WTC11 (cell line): ENCODE results near the gene SS18. TPM values are rescaled to one million over a fixed set of nuclear protein-coding genes. Genes with fewer than 3 reads are reported as not detected.

Experiments
- ATAC-seq: fragments of 200-7000 bp; cut with Tn5 transposase; 2 replicates; pipeline ENCODE4 v1.10.0; 2021; ENCODE audit warnings: mild to moderate bottlenecking, moderate library complexity
- CTCF ChIA-PET: fragments of 300-600 bp; sonication (Branson Sonifier 250); formaldehyde crosslinking; loops from one replicate; lab custom pipeline; 2021; ENCODE audit warnings: antibody characterized with exemption; lab: Charles Lee
- POLR2A ChIA-PET: fragments of 350-600 bp; sonication (Branson Sonifier 250); formaldehyde crosslinking; loops from one replicate; lab custom pipeline; 2021; ENCODE audit warnings: antibody characterized with exemption; lab: Charles Lee
- DNase-seq: peaks from one replicate; pipeline ENCODE4 v3.0.0; 2021; ENCODE audit warnings: low spot score
- H3K27ac Mint-ChIP-seq: 2 replicates; pipeline ENCODE4 v1.8.0; 2021; ENCODE audit warnings: mixed read lengths
- H3K27me3 Mint-ChIP-seq: 2 replicates; pipeline ENCODE4 v1.8.0; 2021; ENCODE audit warnings: low read depth, mild to moderate bottlenecking, moderate library complexity, mixed read lengths
- H3K36me3 Mint-ChIP-seq: 2 replicates; pipeline ENCODE4 v1.8.0; 2021; ENCODE audit warnings: mixed read lengths
- H3K4me1 Mint-ChIP-seq: 2 replicates; pipeline ENCODE4 v1.8.0; 2022; ENCODE audit warnings: mixed read lengths
- H3K4me3 Mint-ChIP-seq: 2 replicates; pipeline ENCODE4 v1.8.0; 2021; ENCODE audit warnings: mild to moderate bottlenecking, moderate library complexity, mixed read lengths
- H3K9me3 Mint-ChIP-seq: 2 replicates; pipeline ENCODE4 v1.8.0; 2021; ENCODE audit warnings: mixed read lengths
- AFF4 ChIP-seq: sonication (generic); formaldehyde crosslinking; IDR thresholded peaks from 2 replicates; pipeline ENCODE4 v1.8.1; 2023; ENCODE audit warnings: mild to moderate bottlenecking, missing genetic modification reagents, borderline replicate concordance
- ATF1 ChIP-seq: sonication (generic); formaldehyde crosslinking; IDR thresholded peaks from 2 replicates; pipeline ENCODE4 v1.8.1; 2023; ENCODE audit warnings: mild to moderate bottlenecking, moderate library complexity, missing genetic modification reagents
- ATF3 ChIP-seq: sonication (generic); formaldehyde crosslinking; conservative IDR thresholded peaks from 2 replicates; pipeline ENCODE4 v1.8.1; 2022; ENCODE audit warnings: mild to moderate bottlenecking, missing genetic modification reagents
- CREM ChIP-seq: sonication (generic); formaldehyde crosslinking; IDR thresholded peaks from 2 replicates; pipeline ENCODE4 v1.8.1; 2022; ENCODE audit warnings: mild to moderate bottlenecking, missing genetic modification reagents, moderate library complexity
- E2F5 ChIP-seq: sonication (generic); formaldehyde crosslinking; IDR thresholded peaks from 2 replicates; pipeline ENCODE4 v1.8.1; 2022; ENCODE audit warnings: mild to moderate bottlenecking, moderate library complexity, missing genetic modification reagents
- ETV6 ChIP-seq: sonication (generic); formaldehyde crosslinking; IDR thresholded peaks from 2 replicates; pipeline ENCODE4 v1.8.1; 2022; ENCODE audit warnings: mild to moderate bottlenecking, missing genetic modification reagents
- FOXK1 ChIP-seq: sonication (generic); formaldehyde crosslinking; IDR thresholded peaks from 2 replicates; pipeline ENCODE4 v1.8.0; 2022; ENCODE audit warnings: mild to moderate bottlenecking, moderate library complexity, missing genetic modification reagents
- FOXP4 ChIP-seq: sonication (generic); formaldehyde crosslinking; IDR thresholded peaks from 2 replicates; pipeline ENCODE4 v1.8.0; 2022; ENCODE audit warnings: mild to moderate bottlenecking, missing genetic modification reagents
- MAX ChIP-seq: sonication (generic); formaldehyde crosslinking; IDR thresholded peaks from 2 replicates; pipeline ENCODE4 v1.8.0; 2022; ENCODE audit warnings: mild to moderate bottlenecking, missing genetic modification reagents
- MXD4 ChIP-seq: fragments of 250-450 bp; sonication (Bioruptor Pico); IDR thresholded peaks from 2 replicates; pipeline ENCODE4 v1.8.0; 2021; ENCODE audit warnings: mild to moderate bottlenecking, moderate library complexity, borderline replicate concordance
- MYBL2 ChIP-seq: sonication (generic); formaldehyde crosslinking; IDR thresholded peaks from 2 replicates; pipeline ENCODE4 v1.8.1; 2023; ENCODE audit warnings: mild to moderate bottlenecking, moderate library complexity, missing genetic modification reagents
- RORB ChIP-seq: fragments of 250-450 bp; sonication (Bioruptor Pico); IDR thresholded peaks from 2 replicates; pipeline ENCODE4 v1.9.0; 2021; ENCODE audit warnings: mild to moderate bottlenecking
- SMAD3 ChIP-seq: sonication (generic); formaldehyde crosslinking; IDR thresholded peaks from 2 replicates; pipeline ENCODE4 v1.8.0; 2022; ENCODE audit warnings: missing genetic modification reagents, mild to moderate bottlenecking, borderline replicate concordance
- SOX15 ChIP-seq: fragments of 250-450 bp; sonication (Bioruptor Pico); IDR thresholded peaks from 2 replicates; pipeline ENCODE4 v1.9.0; 2021; ENCODE audit warnings: mild to moderate bottlenecking
- ZNF317 ChIP-seq: sonication (generic); formaldehyde crosslinking; IDR thresholded peaks from 2 replicates; pipeline ENCODE4 v1.8.1; 2023; ENCODE audit warnings: low read depth, mild to moderate bottlenecking, moderate library complexity, missing genetic modification reagents, borderline replicate concordance
- ZNF416 ChIP-seq: fragments of 250-450 bp; sonication (Bioruptor Pico); IDR thresholded peaks from 2 replicates; pipeline ENCODE4 v1.9.0; 2021; ENCODE audit warnings: mild to moderate bottlenecking, inconsistent platforms
- ZNF512 ChIP-seq: sonication (generic); formaldehyde crosslinking; IDR thresholded peaks from 2 replicates; pipeline ENCODE4 v1.8.1; 2022; ENCODE audit warnings: missing genetic modification reagents, borderline replicate concordance
- ZNF671 ChIP-seq: fragments of 250-450 bp; sonication (Bioruptor Pico); IDR thresholded peaks from 2 replicates; pipeline ENCODE4 v1.8.0; 2021; ENCODE audit warnings: mild to moderate bottlenecking
- total RNA-seq: library from RNA; stranded (reverse); gene quantifications from 3 replicates; pipeline ENCODE4 v1.2.3, GENCODE V29; 2021
- TF ChIP-seq, protein P1 (sequence below): sonication (generic); formaldehyde crosslinking; IDR thresholded peaks from 2 replicates; pipeline ENCODE4 v1.8.0; 2023; ENCODE audit warnings: mild to moderate bottlenecking, missing genetic modification reagents
- TF ChIP-seq, protein P2 (sequence below): sonication (generic); formaldehyde crosslinking; IDR thresholded peaks from 2 replicates; pipeline ENCODE4 v1.8.0; 2022; ENCODE audit warnings: mild to moderate bottlenecking, missing genetic modification reagents
- TF ChIP-seq, protein P3 (sequence below): sonication (generic); formaldehyde crosslinking; IDR thresholded peaks from 2 replicates; pipeline ENCODE4 v1.8.1; 2023; ENCODE audit warnings: mild to moderate bottlenecking, missing genetic modification reagents, moderate library complexity

SS18 gene
- total RNA-seq, 1 experiment from 2014 or later, result 73.0 TPM

- TF ChIP-seq MAX (peak; percentile 54; the same call in 1 of the 2 replicates), E2F5 (CRISPR knock-in tag) (peak; percentile 71; the same call in 1 of the 2 replicates), SOX15 (CRISPR knock-in tag) (no peak), ATF1 (CRISPR knock-in tag) (peak; percentile 84; the same call in 1 of the 2 replicates), MYBL2 (CRISPR knock-in tag) (peak; percentile 90; the same call in 1 of the 2 replicates), ZNF512 (CRISPR knock-in tag) (no peak), CREM (CRISPR knock-in tag) (peak; percentile 45; the same call in 1 of the 2 replicates), ZNF317 (CRISPR knock-in tag) (peak; percentile 24; the same call in 1 of the 2 replicates), FOXK1 (CRISPR knock-in tag) (peak; percentile 39; the same call in 1 of the 2 replicates)
- TF ChIP-seq, protein P1, sequence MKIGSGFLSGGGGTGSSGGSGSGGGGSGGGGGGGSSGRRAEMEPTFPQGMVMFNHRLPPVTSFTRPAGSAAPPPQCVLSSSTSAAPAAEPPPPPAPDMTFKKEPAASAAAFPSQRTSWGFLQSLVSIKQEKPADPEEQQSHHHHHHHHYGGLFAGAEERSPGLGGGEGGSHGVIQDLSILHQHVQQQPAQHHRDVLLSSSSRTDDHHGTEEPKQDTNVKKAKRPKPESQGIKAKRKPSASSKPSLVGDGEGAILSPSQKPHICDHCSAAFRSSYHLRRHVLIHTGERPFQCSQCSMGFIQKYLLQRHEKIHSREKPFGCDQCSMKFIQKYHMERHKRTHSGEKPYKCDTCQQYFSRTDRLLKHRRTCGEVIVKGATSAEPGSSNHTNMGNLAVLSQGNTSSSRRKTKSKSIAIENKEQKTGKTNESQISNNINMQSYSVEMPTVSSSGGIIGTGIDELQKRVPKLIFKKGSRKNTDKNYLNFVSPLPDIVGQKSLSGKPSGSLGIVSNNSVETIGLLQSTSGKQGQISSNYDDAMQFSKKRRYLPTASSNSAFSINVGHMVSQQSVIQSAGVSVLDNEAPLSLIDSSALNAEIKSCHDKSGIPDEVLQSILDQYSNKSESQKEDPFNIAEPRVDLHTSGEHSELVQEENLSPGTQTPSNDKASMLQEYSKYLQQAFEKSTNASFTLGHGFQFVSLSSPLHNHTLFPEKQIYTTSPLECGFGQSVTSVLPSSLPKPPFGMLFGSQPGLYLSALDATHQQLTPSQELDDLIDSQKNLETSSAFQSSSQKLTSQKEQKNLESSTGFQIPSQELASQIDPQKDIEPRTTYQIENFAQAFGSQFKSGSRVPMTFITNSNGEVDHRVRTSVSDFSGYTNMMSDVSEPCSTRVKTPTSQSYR (CRISPR knock-in tag), result peak; percentile 68; the same call in 1 of the 2 replicates
- TF ChIP-seq, protein P2, sequence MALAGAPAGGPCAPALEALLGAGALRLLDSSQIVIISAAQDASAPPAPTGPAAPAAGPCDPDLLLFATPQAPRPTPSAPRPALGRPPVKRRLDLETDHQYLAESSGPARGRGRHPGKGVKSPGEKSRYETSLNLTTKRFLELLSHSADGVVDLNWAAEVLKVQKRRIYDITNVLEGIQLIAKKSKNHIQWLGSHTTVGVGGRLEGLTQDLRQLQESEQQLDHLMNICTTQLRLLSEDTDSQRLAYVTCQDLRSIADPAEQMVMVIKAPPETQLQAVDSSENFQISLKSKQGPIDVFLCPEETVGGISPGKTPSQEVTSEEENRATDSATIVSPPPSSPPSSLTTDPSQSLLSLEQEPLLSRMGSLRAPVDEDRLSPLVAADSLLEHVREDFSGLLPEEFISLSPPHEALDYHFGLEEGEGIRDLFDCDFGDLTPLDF (CRISPR knock-in tag), result 0 out of 2 replicates have a peak, but pooled peaks have one; percentile 30
Measured at GRCh38 chr18:26090130-26091046, at the start of gene SS18 (continued).

DNA sequence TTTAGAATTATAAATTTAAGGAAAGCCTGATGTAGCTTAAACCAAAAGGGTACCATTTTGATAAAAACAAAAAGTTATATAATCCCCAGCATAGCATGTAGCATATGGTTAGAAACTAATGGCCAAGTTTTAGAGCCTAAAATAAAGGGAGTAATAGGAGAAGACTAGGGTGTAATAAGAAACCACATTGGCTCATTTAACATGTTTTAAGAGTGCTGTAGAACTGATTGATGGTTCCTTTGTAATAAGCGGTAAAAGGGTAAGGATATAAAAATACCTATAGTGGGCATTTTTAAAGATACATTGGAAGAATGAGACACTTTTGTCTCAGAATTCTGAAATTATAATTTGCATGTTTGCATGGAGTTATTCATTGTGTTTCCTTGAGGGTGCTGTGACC, 45.1 kb upstream of the SS18 start:
- no peak overlapping the region for H3K27ac Mint-ChIP-seq
- TF ChIP-seq RORB (CRISPR knock-in tag), result no peak
- TF ChIP-seq ETV6, result no peak
- no peak for TF ChIP-seq ZNF416
- no peak for TF ChIP-seq FOXP4 (CRISPR knock-in tag)
- TF ChIP-seq ZNF671, result no peak
- TF ChIP-seq MXD4 (CRISPR knock-in tag), result no peak
- TF ChIP-seq, protein P3, sequence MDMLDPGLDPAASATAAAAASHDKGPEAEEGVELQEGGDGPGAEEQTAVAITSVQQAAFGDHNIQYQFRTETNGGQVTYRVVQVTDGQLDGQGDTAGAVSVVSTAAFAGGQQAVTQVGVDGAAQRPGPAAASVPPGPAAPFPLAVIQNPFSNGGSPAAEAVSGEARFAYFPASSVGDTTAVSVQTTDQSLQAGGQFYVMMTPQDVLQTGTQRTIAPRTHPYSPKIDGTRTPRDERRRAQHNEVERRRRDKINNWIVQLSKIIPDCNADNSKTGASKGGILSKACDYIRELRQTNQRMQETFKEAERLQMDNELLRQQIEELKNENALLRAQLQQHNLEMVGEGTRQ (CRISPR knock-in tag), result no peak
- TF ChIP-seq AFF4 (CRISPR knock-in tag), result no peak
- no peak for TF ChIP-seq ATF3
- no peak for TF ChIP-seq SMAD3 (CRISPR knock-in tag)

More for the DNA sequence above, 45.1 kb upstream of the SS18 start:
- DNase-seq (no peak), ATAC-seq (no peak)
- H3K27me3 Mint-ChIP-seq, result peaks cover 10% of the 10 kb centered on the region
- no peak overlapping the region for H3K4me3 Mint-ChIP-seq
- ChIA-PET CTCF (no interaction called here), POLR2A (no interaction called here)
- H3K4me1 Mint-ChIP-seq, result peaks cover 8% of the 10 kb centered on the region; the same call in 1 of the 2 replicates
- peaks cover 4% of the 10 kb centered on the region for H3K9me3 Mint-ChIP-seq
- H3K36me3 Mint-ChIP-seq, result no peaks in the 10 kb centered on the region; the same call in 1 of the 2 replicates
